ENCODE measurements around the gene TOMM40.
A peak's percentile ranks its signal among the peaks of the same experiment; 100 is the strongest.

The TOMM40 gene

GRCh38 chr19:44949550-44949949 is 58.5 kb downstream of the TOMM40 start:
- Mint-ChIP-seq H3K4me1 (peaks cover 5 to 34% of the 10 kb centered on the region in 2 donors), H3K27ac (no peak overlapping the region), H3K9me3 (no peaks in the 10 kb centered on the region), H3K4me3 (no peak overlapping the region), H3K36me3 (peaks cover 0 to 4% of the 10 kb centered on the region in 2 donors), H3K27me3 (no peaks in the 10 kb centered on the region)
- no peak for ATAC-seq (replicated peaks)
- DNase-seq: no peak

DNA sequence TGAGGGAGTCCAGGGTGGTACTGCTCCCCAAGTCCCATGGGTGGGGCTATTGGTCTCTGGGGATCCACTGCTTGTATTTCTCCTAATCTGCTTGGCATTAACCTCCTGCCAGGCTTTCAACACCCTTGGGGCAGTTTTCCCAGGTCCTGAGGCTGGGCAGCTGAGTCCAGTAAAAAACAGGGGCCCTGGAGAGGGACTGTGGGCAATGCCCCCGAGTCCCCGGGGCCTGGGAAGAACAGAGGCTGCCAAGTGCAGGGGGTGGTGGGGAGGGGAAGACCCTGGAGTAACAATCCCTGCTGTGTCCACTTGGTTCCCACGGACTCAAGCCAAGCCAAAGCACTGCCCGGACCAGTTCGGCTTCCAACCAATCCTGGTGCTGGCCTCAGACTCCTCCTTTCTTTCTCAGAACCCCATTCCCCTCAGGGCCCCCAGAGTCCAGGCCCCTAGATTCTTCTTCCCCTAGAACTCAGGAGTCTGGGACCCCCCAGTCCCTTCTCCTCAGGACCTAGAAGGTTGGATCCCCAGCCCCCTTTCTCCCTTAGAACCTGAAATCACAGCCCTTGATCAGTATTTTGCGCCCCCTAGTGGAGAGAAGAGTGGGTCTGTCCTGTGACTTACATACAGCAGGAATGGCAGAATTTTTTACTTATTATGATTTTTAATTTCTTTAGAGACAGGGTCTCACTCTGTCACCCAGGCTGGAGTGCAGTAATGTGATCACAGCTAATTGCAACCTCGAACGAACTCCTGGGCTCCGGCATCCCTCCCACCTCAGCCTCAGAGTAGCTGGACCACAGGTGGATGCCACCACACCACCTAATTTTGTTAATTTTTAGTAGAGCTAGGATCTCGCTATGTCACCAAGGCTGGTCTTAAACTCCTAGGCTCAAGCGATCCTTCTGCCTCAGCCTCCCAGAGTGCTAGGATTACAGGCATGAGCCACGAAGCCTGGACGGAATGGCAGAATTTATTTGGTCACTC is 60.4 kb downstream of the TOMM40 start:
- Mint-ChIP-seq H3K27me3 (no peaks in the 10 kb centered on the region), H3K4me3 (no peak overlapping the region), H3K4me1 (peaks cover 12 to 31% of the 10 kb centered on the region in 2 donors), H3K27ac (peak overlapping the region; percentile 47), H3K36me3 (peaks cover 0 to 4% of the 10 kb centered on the region in 2 donors), H3K9me3 (no peaks in the 10 kb centered on the region)
- peak; percentile 34 for DNase-seq
- ATAC-seq (replicated peaks): no peak
